ENCODE data around the gene PFKFB4.
"Not testable (repeated sequence)": the region's sequence is repeated elsewhere in the genome, so short reads cannot be mapped to it uniquely, and the experiment has no call there.

The PFKFB4 gene

DNA sequence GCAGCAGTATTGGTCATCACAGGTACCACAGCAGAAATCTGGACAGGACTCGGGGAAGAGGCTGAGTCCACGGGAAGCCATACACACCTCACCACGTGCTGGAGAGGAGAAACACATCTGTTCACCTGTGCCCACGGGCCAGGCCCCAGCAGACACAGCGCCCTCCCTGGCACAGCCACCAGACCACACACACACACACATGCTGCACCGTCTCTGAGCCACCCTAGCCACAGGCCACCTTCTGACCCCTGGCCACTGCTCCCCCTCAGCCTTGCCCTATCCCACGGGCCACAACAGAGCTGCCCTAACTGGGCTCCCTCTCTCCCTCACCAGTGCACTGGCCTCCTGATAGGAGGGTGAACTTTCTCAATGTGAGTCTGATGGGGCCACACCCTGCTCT is 55.4 kb downstream of the PFKFB4 start:
- Histone ChIP-seq H3K27ac (no peak overlapping the region), H3K36me3 (replicated peaks) (peaks cover 2% of the 10 kb centered on the region), H3K27me3 (replicated peaks) (no peaks in the 10 kb centered on the region), H3K4me3 (ENCODE audit: low read depth, low read length) (no peak overlapping the region)
- DNase-seq, result no peak
- in situ Hi-C loops (cut with HindIII; ENCODE audit: low pct_ligation_motif_present, low sequenced_read_pairs), result no loop called here
- no peak for TF ChIP-seq CTCF (IDR thresholded peaks at IDR 0.05; ENCODE audit: low read depth, low read length, missing control alignments)

GRCh38 chr3:48500656-48501055 is 55.9 kb downstream of the PFKFB4 start:
- Histone ChIP-seq H3K4me3 (ENCODE audit: low read depth, low read length) (no peak overlapping the region), H3K36me3 (replicated peaks) (peaks cover 2% of the 10 kb centered on the region), H3K27ac (no peak overlapping the region), H3K27me3 (replicated peaks) (no peaks in the 10 kb centered on the region)
- no peak for TF ChIP-seq CTCF (IDR thresholded peaks at IDR 0.05; ENCODE audit: low read depth, low read length, missing control alignments)
- in situ Hi-C loops (cut with HindIII; ENCODE audit: low pct_ligation_motif_present, low sequenced_read_pairs), result no loop called here
- no peak for DNase-seq

DNA sequence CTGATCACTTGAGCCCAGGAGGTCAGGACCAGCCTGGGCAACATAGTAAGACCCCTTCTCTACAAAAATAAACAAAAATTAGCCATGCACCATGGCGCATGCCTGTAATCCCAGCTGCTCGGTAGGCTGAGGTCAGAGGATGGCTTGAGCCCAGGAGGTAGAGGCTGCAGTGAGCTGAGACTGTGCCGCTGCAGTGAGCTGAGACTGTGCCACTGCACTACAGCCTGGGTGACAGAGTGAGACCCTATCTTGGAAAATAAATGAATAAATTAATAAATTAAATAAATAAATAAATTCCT is 63.5 kb downstream of the PFKFB4 start:
- H3K27me3 ChIP-seq (replicated peaks), result no peaks in the 10 kb centered on the region

DNA sequence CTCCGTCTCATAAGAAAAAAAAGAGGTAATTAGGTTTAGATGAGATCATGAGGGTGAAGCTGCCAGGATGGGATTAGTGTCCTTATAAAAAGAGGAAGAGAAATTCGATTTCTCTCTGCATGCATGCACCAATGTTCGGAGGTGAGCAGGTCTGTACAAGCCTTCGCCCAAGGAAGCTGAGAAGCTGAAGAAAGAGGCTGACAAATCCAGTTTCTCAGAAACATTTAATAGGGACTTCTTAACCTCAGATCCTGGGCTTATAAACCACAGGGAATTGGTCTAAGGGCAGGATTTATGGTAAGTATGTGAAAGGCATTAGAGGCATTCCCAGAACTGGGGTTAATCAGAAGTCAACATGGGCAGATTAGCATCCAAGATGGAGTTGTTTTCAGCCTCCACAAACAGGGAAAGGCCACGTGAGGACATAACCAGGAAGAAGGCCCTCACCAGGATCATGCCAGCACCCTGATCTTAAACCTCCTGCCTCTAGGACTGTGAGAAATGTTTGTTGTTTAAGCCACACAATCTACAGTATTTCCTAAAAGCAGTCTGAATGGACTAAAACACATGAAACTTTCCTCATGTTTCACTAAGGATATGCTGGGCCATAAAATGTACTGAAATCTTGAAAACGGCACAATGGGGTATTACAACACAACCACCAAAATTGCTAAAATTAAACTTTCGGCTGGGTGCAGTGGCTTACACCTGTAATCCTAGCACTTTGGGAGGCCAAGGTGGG is 64.0 kb downstream of the PFKFB4 start:
- Histone ChIP-seq H3K36me3 (replicated peaks) (no peaks in the 10 kb centered on the region), H3K27me3 (replicated peaks) (no peaks in the 10 kb centered on the region), H3K4me3 (ENCODE audit: low read depth, low read length) (no peak overlapping the region), H3K27ac (no peak overlapping the region)
- in situ Hi-C loops (cut with HindIII; ENCODE audit: low pct_ligation_motif_present, low sequenced_read_pairs), result no loop called here
- DNase-seq, result no peak
- TF ChIP-seq CTCF (IDR thresholded peaks at IDR 0.05; ENCODE audit: low read depth, low read length, missing control alignments), result no peak

More for the DNA sequence above, 63.5 kb downstream of the PFKFB4 start:
- in situ Hi-C loops (cut with HindIII; ENCODE audit: low pct_ligation_motif_present, low sequenced_read_pairs), result no loop called here
- no peak overlapping the region for H3K27ac ChIP-seq
- no peak for TF ChIP-seq CTCF (IDR thresholded peaks at IDR 0.05; ENCODE audit: low read depth, low read length, missing control alignments)
- DNase-seq, result no peak
- H3K4me3 ChIP-seq (ENCODE audit: low read depth, low read length), result no peak overlapping the region
- H3K36me3 ChIP-seq (replicated peaks), result no peaks in the 10 kb centered on the region

DNA sequence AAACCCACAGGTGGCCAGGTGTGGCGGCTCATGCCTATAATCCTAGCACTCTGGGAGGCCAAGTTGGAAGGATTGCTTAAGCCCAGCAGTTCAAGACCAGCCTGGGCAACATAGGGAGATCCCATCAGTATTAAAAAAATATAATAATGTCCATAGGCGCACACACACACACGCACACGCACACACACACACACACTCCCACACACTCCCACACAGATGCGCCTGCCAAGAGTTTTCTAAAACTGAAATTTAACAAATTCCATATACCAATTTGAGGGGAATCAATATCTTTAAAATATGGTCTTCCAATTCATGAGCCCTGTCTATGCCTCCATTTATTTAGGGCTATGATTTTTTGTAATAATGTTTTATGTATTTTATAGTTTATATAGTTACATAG is 69.7 kb downstream of the PFKFB4 start:
- in situ Hi-C loops (cut with HindIII; ENCODE audit: low pct_ligation_motif_present, low sequenced_read_pairs), result no loop called here
- H3K36me3 ChIP-seq (replicated peaks), result no peaks in the 10 kb centered on the region
- H3K27me3 ChIP-seq (replicated peaks), result no peaks in the 10 kb centered on the region
- H3K4me3 ChIP-seq (ENCODE audit: low read depth, low read length), result no peak overlapping the region
- no peak for TF ChIP-seq CTCF (IDR thresholded peaks at IDR 0.05; ENCODE audit: low read depth, low read length, missing control alignments)
- DNase-seq, result no peak
- no peak overlapping the region for H3K27ac ChIP-seq

- H3K27ac ChIP-seq; DNase-seq; H3K4me3 ChIP-seq (ENCODE audit: low read depth, low read length); H3K27me3 ChIP-seq (replicated peaks); in situ Hi-C loops (cut with HindIII; ENCODE audit: low pct_ligation_motif_present, low sequenced_read_pairs); H3K36me3 ChIP-seq (replicated peaks): not testable (repeated sequence)
These were observed 73.8 kb downstream of the PFKFB4 start for GRCh38 chr3:48482822-48483221.

DNA sequence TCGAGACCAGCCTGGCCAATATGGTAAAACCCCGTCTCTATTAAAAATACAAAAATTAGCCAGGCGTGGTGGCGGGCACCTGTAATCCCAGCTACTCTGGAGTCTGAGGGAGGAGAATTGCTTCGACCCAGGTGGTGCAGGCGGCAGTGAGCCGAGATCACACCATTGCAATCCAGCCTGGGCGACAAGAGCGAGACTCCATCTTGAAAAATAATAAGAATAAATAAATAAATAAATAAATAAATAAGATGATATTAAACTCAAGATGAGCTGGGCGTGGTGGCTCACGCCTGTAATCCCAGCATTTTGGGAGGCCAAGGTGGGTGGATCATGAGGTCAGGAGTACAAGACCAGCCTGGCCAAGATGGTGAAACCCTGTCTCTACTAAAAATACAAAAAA is 75.7 kb downstream of the PFKFB4 start:
- H3K36me3 ChIP-seq (replicated peaks); H3K27ac ChIP-seq; H3K4me3 ChIP-seq (ENCODE audit: low read depth, low read length); H3K27me3 ChIP-seq (replicated peaks); in situ Hi-C loops (cut with HindIII; ENCODE audit: low pct_ligation_motif_present, low sequenced_read_pairs); DNase-seq: not testable (repeated sequence)

Data from brain microvascular endothelial cell (primary cell).